ENCODE measurements around the gene ARRDC1.
A peak's percentile ranks its signal among the peaks of the same experiment; 100 is the strongest.
"Not testable (repeated sequence)": the region's sequence is repeated elsewhere in the genome, so short reads cannot be mapped to it uniquely, and the experiment has no call there.

Gene ARRDC1, protein sequence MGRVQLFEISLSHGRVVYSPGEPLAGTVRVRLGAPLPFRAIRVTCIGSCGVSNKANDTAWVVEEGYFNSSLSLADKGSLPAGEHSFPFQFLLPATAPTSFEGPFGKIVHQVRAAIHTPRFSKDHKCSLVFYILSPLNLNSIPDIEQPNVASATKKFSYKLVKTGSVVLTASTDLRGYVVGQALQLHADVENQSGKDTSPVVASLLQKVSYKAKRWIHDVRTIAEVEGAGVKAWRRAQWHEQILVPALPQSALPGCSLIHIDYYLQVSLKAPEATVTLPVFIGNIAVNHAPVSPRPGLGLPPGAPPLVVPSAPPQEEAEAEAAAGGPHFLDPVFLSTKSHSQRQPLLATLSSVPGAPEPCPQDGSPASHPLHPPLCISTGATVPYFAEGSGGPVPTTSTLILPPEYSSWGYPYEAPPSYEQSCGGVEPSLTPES

DNA sequence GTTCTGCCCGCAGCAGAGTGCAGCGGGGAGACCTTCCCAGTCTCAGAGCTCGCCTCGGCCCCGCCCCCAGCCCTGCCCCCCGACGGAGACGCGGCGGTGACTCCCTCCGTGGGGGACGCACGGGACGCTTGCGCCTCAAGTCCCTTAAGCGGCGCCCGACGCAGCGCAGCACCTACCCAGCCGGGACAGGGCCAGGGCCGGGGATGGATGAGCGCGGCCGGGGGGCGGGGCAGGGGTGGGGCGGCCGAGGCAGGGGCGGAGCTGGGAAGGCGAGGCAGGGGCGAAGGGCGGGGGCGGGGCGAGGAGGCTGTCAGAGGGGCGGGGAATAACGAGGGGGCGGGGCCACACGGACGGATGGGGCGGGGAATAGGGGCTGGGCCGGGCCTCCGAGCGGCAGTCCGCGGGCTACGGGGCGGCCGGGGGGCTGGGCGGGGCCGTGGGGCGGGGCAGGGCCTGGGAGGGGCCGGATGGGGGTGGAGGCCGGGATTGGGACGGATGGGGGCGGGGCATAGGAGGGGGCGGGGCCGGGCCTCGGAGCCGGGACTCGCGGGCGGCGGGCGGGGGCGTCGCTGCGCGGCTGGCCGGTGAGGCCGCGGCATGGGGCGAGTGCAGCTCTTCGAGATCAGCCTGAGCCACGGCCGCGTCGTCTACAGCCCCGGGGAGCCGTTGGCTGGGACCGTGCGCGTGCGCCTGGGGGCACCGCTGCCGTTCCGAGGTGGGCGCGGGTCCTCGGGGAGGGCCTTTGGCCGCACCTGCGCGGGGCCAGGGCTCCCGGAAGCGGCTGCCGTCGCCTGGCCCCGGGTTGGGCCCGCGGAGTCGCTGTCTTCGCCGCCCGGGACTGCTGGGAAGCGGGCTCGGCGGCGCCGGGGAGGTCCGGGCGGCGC lies at the start of gene ARRDC1:
Gene ARRDC1, plus strand, starts transcription at position 566 of the 884 bp plus-strand sequence. Its CDS starts 32 bp downstream, at position 598.
- DNase-seq = peak; percentile 93 to 94

DNA sequence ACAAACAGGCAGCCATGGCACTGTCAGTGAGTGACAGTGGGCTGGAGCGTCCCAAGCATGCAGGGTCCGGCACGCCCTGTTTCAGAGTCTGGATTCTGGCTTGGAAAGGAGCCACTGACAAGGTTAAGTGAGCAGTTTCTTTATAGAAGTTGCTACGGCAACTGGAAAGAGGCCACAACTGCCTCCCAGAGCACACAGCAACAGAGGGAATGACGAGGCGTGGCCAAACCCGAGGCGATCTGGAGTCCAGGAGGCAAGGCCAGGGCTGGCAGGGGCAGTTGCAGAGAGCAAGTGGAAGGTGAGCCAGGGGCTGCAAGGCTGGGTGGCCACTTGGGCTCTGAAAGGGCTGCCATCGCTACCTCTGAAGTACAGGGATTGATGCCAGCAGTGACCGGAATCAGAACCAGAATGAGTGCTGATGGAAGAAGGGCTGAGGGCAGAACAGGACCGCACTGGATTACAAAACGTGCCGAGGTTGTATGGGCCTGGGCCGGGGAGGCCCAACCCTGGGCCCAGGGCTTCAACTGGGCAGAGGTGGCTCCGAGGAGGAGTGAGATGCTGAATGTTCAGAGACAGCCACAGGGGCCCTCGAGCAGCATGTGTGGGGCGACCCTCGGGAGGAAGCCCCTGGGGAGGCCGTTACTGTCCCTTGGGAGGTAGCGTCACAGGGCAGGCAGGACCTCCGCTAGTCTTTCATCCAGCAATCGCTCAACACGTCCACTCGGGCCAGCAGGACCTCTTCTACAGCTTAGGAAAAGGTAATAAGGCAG lies 49.2 kb upstream of the ARRDC1 start:
- DNase-seq = no peak

DNA sequence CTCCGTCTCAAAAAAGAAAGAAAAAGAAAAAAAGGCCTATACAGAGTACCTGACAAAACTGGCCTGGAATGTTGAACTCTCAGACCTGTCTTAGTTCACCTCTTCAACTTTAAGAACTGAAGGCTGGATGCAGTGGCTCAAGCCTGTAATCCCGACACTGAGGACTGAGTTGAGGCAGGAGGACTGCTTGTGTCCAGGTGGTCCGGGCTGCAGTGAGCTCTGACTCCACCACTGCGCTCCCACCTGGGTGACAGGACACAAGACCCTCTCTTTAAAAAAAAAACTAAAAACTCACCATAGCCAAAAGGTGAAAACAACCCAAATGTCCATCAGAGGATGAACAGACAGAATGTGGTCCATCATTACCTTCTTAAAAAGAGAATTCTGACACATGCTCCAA lies 47.4 kb upstream of the ARRDC1 start:
- DNase-seq = no peak

GRCh38 chr9:137564134-137564533 lies 41.4 kb upstream of the ARRDC1 start:
- DNase-seq = no peak

GRCh38 chr9:137564817-137565411 lies 40.6 kb upstream of the ARRDC1 start:
- no peak for DNase-seq

GRCh38 chr9:137568445-137568844 lies 37.0 kb upstream of the ARRDC1 start:
- not testable (repeated sequence) for DNase-seq

- DNase-seq = no peak
Measured at GRCh38 chr9:137569609-137570203, 35.8 kb upstream of the ARRDC1 start.

- DNase-seq = no peak
Measured at GRCh38 chr9:137570566-137570965, 34.9 kb upstream of the ARRDC1 start.

GRCh38 chr9:137574192-137574591 lies 31.3 kb upstream of the ARRDC1 start:
- no peak for DNase-seq

- peak in 1 of 2 donors; percentile 43 for DNase-seq
Measured at GRCh38 chr9:137575364-137575715, 30.1 kb upstream of the ARRDC1 start.

GRCh38 chr9:137575716-137576411 lies 29.6 kb upstream of the ARRDC1 start:
- DNase-seq = no peak

- DNase-seq = peak; percentile 92 to 95
Measured at GRCh38 chr9:137578518-137579258, 26.8 kb upstream of the ARRDC1 start, which contains the start of gene DPH7. Gene DPH7 (minus strand): TSS chr9:137578925. CDS start chr9:137578777, 148 bp downstream.

DNA sequence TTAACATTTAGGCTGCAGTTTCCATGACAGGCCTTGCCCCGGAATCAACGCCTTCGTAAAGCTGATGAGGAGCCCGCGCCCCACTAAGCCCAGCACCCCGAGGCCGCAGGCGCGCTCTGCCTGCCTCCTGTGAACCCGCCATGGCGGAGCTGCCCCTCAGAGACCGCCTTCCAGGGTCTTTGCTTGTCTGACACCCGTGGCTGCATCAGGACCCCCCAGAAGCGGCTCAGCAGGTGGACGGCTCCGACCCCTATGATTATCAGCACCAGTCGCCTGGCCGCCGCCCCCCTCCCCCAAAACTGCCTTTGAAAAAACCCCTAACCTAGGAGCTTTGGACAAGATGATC lies 26.3 kb upstream of the ARRDC1 start:
- no peak for DNase-seq

DNA sequence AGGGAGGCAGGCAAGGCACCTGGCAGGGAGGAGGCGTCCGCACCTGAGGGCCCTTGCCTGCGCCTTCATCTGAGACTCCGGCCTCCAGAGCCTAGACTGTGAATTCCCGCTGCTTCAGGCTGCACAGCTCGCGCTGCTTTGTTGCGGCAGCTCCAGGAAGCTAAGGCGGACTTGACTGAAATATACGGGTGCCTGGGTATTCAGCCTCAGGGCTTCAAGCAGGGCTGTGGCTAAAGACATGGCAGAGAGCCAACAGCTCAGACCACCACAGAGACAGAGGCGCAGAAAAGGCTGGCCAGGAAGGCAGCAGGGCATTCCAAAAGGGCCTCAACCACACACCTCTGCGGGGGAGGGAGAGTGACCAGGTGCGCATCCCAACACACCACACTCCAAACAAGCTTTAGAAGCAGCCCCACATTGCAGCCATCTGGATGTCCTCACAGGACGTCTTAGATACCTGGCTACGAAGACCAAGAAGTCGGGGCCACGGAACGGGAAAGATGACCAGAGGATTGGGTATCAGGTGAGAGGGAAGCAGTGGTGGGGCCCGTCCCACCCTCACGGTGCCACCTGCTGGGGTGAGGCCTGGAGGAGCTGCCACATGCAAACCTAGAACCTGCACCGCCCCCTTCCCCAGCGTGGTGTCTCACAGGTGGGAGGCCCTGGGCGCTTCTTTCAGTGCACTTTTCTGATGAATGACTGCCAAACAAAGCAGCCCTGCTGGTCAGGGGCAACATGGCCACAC lies 25.1 kb upstream of the ARRDC1 start:
- no peak for DNase-seq

DNA sequence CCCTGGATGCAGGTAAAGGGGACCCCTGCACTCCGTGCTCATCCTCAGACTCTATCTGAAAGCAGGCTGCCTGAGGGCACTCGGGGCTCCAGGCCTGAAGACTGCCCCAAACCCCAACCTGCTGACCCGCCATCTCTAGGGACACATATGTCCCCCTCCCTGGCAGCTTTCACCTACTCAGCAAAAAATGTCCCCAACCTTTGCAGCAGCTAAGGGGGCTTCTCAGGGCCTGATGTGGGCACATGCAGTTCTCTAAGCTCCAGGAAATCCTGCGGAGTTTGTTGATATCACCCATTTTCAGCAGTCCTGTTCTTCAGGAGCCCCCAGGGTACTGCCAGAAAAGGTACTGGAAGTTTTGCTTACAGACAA lies 24.5 kb upstream of the ARRDC1 start:
- DNase-seq = no peak

DNA sequence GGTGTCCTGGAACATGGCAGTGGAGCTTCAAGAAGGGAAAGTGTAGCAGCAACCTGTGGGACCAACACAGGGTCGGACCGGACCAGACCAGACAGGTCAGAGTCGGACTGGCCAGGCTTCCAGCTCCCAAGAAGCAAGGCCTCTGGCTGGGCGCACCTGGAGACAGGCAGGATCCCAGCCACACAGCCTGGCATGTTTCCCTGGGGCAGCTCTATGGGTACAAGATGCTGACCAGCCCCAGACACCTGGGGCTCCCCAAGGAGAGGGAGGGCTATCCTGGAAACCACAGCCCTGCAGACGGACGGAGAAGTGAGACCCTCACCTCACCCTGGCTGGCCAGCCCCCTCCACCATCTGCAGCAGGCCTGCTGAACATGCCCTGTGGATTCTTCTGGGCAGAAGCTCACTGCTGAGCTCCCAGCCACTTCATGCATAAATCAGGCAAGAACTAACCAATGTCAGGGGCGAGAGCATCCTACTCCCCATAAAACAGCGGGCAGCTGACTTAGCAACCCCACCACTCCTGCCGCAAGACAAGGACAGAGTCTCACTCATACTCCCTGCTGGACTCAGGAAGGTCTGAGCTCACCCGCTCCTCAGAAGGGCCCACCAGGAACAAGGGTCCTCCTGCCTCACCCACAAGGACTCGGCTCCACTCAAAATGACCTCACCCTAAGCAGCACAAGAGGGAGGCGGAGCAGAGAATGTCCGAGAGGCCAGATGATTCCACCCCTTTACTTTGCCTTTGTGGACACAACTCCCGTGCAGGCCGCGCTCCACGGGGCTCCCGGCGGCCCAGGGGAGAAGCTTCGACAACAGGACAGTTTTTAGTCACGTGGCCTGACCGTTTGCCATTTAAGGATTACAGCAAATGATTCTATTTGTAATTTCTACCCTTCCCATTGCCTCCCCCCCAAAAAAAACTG lies 23.9 kb upstream of the ARRDC1 start:
- no peak for DNase-seq

GRCh38 chr9:137582286-137582860 lies 23.1 kb upstream of the ARRDC1 start:
- no peak for DNase-seq

- no peak for DNase-seq
Measured at GRCh38 chr9:137583347-137583746, 22.1 kb upstream of the ARRDC1 start.

- DNase-seq = no peak
Measured at GRCh38 chr9:137583957-137584356, 21.5 kb upstream of the ARRDC1 start.

All from CD4-positive, alpha-beta T cell treated with Interferon alpha-2 for 1 hour (primary cell).